DMS153 treated with DMSO at 0.1 percent for 48 hours (cell line): ENCODE measurements around the gene UBE2R2.
"Not testable (repeated sequence)": the region's sequence is repeated elsewhere in the genome, so short reads cannot be mapped to it uniquely, and the experiment has no call there.

Experiments
- DNase-seq: peaks from one replicate; lab custom pipeline; 2025; ENCODE audit not compliant: unreplicated experiment; lab: John Stamatoyannopoulos, UW

The UBE2R2 gene

GRCh38 chr9:33837138-33837537, 20.2 kb downstream of the UBE2R2 start:
- DNase-seq = no peak

DNA sequence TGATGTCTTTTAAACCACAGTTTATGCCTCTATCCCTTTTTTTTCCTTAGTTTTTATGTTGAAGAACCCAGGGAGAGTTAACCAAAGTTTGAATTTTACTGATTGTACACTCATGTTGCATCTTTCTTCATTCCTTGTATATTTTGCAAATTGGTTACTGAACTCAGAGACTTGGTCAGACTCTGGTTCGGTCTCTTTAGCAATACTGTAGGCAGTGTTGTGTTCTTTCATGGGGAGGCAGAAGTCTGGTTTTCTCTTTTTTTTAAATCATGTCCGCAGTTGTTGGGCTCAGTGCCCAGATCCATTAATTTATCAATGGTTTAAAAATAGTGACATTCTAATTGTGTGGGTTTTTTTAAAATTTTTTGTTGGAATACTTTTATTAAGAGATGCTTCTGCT, 23.4 kb downstream of the UBE2R2 start:
- DNase-seq = no peak

DNA sequence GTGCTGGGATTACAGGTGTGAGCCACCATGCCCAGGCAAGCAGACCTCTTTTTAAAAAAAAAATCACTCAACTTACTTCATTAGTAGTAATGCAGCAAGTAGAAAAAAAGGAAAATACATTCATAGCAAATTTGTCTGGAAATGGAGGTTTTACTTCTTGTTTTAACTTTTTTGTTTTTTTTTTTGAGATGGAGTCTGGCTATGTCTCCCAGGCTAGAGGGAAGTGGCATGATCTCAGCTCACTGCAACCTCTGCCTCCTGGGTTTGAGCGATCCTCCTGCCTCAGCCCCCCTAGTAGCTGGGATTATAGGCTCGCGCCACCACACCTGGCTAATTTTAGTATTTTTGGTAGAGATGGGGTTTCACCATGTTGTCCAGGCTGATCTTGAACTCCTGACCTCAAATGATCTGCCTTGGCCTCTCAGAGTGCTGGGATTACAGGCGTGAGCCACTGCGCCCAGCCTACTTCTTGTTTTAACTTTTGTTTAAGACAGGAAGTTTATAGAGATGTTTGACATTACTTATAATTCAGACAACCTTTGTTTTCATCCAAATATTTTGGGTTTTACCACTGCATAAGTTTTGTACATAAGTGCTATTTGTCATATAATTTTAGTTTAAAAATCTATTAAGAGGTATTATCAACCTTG, 26.5 kb downstream of the UBE2R2 start:
- no peak for DNase-seq

DNA sequence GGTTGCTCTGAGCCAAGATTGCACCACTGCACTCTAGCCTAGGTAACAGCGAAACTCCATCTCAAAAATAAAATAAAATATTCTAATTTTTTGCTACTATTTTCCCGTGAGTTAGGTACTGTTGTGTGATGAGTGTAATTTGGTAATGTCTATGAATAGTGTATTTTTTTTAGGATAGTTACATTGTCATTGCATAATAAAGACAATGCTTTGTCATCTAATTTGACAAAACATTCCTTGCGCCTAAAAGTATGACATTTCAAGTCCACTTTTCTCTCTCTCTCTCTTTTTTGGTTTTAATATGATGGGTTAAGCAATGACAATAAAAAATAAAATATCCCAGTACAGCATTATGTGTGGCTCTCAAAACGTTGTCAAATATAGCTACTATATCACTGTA, 29.3 kb downstream of the UBE2R2 start:
- DNase-seq = no peak

GRCh38 chr9:33847894-33848205, 30.9 kb downstream of the UBE2R2 start:
- not testable (repeated sequence) for DNase-seq

- DNase-seq = no peak
These were observed 33.3 kb downstream of the UBE2R2 start for GRCh38 chr9:33850267-33850629.

GRCh38 chr9:33850677-33851076, 33.7 kb downstream of the UBE2R2 start:
- DNase-seq = no peak

DNA sequence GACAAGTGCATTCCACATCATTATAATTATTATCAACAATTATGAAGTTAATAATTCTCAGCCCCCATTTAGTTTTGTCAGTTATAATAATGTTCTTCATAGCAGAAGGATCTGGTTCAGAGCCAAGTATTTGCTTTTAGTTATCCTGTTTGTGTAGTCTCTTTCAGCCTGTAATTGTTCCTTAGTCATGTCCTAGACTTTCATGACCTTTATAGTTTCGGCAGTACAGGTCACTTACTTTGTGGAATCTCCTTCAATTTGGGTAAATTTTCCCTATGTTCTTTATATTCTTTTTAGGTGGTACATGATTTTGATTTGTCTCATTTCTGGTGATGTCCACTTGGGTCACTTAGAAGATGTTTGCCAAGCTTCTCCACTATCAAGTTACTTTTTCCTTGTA, 34.3 kb downstream of the UBE2R2 start:
- DNase-seq = no peak

DNA sequence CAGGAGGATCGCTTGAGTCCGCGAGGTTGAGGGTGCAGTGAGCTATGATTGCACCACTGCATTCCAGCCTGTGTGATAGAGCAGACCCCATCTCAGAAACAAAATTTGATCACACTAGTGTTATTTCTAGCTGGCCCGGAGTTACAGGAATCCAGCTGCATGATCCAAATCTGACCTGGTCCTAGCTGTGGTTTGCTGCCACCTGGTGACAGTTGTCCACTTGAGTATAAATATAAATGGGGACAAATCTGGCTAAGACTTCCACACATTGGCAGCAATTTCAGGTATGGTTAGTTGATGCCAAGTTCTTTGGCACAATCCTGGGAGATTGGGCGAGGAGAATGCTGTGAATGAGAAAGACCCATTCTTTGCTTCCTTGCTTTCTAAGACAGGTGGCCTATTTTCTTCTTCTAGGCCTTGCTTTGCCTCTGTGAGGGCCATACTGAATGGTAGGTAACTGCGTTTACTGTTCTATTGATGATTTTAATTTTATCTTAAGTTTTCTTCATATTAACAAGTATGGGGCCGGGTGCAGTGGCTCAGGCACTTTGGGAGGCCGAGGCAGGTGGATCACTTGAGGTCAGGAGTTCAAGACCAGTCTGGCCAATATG, 35.4 kb downstream of the UBE2R2 start:
- no peak for DNase-seq

DNA sequence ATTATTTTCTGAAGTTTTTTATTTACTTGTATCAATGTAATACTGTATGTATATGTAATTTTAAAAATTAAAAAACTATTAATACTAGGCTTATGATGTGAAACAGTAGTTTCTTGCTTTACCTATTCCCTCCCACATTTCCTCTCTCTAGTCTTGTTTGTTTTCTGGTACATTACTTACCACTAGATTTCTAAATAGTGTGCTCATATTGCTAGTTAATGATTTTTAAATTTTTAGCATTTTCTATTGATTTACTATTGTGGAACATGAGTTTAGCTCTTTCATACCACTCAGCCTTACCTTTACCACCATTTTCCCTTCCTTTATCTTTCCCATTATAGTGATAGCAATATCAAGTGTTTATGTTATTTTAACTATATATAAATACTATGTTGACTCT, 39.3 kb downstream of the UBE2R2 start:
- no peak for DNase-seq

GRCh38 chr9:33858423-33858822, 41.5 kb downstream of the UBE2R2 start:
- DNase-seq = no peak

DNA sequence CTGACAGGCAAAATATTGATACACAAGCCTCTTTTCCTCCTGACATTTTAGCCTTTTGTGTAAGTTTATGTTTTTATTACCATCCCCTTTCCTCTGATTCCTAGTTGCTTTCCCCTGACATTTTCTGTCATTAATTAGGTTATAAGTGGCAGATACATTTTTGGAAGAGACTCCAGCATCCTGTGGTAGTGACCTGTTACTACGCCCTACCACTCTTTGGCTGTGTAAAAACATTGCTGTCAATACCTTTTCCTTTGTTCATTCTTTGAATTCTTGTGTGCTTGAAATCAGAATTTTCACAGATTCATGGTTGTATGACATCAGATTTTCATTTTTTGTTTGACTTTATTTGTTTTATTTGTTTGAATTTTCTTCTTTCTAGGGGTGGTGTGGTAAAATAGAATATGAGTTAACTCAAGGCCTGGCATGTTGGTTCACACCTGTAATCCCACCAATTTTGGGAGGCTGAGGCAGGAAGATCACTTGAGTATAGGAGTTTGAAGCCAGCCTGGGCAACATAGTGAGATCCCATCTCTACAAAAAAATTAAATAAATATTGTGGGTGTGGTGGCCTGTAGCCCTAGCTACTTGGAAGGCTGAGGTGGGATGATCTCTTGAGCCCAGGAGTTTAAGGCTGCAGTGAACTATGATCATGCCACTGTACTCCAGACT, 43.4 kb downstream of the UBE2R2 start:
- no peak for DNase-seq

DNA sequence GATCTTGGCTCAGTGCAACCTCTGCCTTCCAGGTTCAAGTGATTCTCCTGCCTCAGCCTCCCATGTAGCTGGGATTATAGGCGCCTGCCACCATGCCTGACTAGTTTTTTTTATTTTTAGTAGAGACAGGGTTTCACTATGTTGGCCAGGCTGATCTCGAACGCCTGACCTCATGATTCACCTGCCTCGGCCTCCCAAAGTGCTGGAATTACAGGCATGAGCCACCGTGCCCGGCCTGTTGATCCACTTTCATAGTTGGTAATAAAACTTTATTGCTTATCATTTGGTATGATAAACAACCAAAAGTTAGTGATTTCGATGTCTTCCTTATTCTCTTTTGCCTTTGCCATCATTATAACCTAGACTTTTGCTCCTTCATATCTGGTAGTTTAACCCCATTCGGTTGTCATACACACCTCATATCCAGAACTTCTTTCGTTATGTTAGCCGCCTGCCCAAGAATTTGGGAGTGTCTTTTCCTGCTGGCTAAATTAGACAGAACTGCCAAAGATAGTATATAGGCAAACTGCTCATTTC, 45.0 kb downstream of the UBE2R2 start:
- no peak for DNase-seq

GRCh38 chr9:33863027-33863426, 46.1 kb downstream of the UBE2R2 start:
- not testable (repeated sequence) for DNase-seq

GRCh38 chr9:33867747-33868439, 50.9 kb downstream of the UBE2R2 start:
- no peak for DNase-seq

DNA sequence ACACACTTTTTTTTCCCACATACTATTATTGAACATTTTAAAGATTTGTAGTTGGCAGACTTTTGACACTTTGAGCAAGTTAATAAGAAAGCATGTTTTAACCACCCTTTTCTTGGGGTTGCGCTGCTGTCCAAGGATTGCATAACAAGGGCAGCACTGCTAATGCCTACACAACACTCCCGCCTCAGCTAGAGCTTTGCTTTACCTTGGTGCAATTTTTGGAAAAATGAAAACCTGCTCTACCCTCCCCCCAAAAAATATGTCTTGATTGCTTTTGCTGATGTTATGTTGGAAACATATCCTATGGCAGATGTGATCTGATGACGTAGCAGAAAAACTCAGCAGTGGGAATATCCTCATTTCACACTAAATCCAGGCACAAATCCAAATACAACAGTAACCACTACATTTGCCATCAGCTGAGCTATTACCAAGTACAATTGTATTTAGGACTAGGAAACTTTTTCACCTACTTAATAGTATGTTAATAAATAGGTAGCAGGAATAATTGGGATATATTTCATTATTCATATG, 51.5 kb downstream of the UBE2R2 start:
- DNase-seq = no peak

DNA sequence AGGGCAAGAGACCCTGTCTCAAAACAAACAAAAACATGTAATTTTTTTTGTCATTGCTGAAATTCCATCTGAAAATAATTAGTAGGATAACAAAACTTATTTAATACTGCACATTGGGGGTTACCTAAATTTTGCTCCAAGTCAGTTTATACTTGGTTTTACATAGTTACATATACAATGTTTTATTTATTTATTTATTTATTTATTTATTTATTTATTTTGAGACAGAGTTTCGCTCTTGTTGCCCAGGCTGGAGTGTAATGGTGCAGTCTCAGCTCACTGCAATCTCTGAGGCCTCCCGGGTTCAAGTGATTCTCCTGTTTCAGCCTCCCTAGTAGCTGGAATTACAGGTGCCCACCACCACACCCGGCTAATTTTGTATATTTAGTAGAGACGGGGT, 52.3 kb downstream of the UBE2R2 start:
- DNase-seq = not testable (repeated sequence)

DNA sequence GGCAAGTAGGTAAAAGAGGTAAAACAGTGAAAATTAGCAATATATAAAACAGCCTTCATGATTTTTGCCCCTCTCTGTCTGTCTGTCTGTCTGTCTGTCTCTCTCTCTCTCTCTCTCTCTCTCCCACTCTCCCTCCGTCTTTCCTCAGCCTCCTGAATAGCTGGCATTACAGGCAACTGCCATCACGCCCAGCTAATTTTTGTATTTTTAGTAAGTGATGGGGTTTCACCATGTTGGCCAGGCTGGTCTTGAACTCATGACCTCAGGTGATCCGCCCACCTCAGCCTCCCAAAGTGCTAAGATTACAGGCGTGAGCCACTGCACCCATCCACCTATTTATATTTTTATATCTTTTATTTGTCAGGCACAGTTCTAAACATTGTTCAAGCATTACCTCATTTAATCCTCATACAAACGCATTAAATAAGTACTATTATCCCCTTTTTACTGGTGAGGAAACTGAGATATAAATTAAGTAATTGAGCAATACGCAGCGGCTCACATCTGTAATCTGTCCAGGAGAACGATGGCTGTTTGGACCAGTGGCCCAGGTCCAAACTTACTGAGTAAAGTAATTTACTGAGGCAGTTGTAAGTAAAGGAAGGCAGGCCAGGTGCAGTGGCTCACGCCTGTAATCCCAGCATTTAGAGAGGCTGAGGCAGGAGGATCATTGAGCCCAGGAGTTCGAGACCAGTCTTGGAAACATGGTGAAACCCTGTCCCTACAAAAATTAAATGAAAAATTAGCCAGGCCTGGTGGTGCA, 60.9 kb downstream of the UBE2R2 start:
- DNase-seq = no peak

DNA sequence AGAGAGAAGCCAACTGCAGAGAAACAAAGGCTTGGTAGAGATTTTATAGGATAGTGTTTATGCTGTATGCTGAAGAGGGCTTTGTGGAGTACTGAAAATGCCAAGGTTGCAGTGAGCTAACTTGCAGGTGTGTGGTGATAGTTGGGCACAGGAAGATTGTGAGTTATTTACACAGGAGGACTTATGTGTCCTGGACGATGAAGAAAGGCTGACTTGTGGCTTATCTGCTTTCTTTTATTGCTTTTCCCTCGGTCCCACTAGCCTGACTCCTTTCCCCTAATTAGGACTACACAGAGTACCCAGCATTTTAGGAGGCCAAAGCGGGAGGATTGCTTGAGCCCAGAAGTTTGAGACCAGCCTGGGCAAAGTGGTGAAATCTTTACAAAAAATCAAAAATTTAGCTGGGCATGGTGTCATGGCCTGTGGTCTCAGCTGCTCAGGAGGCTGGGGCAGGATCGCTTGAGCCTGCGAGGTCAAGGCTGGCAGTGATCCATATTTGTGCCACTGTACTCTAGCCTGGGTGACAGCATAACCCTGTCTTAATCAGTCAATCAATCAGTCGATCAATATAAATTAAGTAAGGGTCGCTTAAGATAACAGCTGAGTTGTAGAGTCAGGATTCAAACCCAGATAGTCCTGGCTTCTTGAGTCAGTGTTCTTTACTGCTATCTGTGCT, 61.9 kb downstream of the UBE2R2 start:
- DNase-seq = no peak
